H1 (cell line): Measurements from ENCODE around the gene ATP5F1C. TPM values are rescaled to one million over a fixed set of nuclear protein-coding genes. Genes with fewer than 3 reads are reported as not detected.

Source experiments
- CTCF ChIA-PET: fragments of 300-600 bp; sonication (Branson Sonifier 250); formaldehyde crosslinking; loops from one replicate; lab custom pipeline; 2021; ENCODE audit not compliant: partially characterized antibody; lab: Charles Lee
- POLR2A ChIA-PET: fragments of 300-600 bp; sonication (Branson Sonifier 250); formaldehyde crosslinking; loops from one replicate; lab custom pipeline; 2021; ENCODE audit warnings: inconsistent platforms; ENCODE audit not compliant: partially characterized antibody; lab: Charles Lee
- DNase-seq, 2 experiments: peaks; one replicate each; pipeline versions ENCODE4 v3.0.0 to v3.0.0-alpha.2; 2010 to 2022; ENCODE audit warnings: low spot score in 2 of 2, low read depth in 1 of 2, mixed read lengths in 1 of 2
- FAIRE-seq: peaks from 2 replicates; lab custom pipeline; 2011; peaks lifted over from hg19 to GRCh38; lab: Jason Lieb, UNC
- H2AFZ ChIP-seq: 2 replicates; pipeline ENCODE4 v1.8.1; 2012; ENCODE audit warnings: low read length, inconsistent platforms
- H2AK5ac ChIP-seq: 2 replicates; pipeline ENCODE4 v1.6.1; 2013; ENCODE audit warnings: low read depth, low read length
- H2BK120ac ChIP-seq: replicated peaks from 2 replicates; pipeline ENCODE3; 2013; ENCODE audit warnings: low read depth, low read length, inconsistent platforms
- H2BK12ac ChIP-seq: 2 replicates; pipeline ENCODE4 v1.6.1; 2013; ENCODE audit warnings: low read depth, low read length
- H2BK15ac ChIP-seq: 2 replicates; pipeline ENCODE4 v1.6.1; 2013; ENCODE audit warnings: low read length
- H2BK20ac ChIP-seq: 2 replicates; pipeline ENCODE4 v1.6.1; 2013; ENCODE audit warnings: low read length
- H2BK5ac ChIP-seq: 2 replicates; pipeline ENCODE4 v1.6.1; 2013; ENCODE audit warnings: low read depth, low read length
- H3K14ac ChIP-seq: 2 replicates; pipeline ENCODE4 v1.6.1; 2013; ENCODE audit warnings: inconsistent platforms; ENCODE audit not compliant: insufficient read length
- H3K18ac ChIP-seq: 2 replicates; pipeline ENCODE4 v1.6.1; 2013; ENCODE audit warnings: low read length; ENCODE audit errors: extremely low read depth
- H3K23ac ChIP-seq: 2 replicates; pipeline ENCODE4 v1.6.1; 2013; ENCODE audit warnings: inconsistent platforms; ENCODE audit not compliant: insufficient read length
- H3K23me2 ChIP-seq: 2 replicates; pipeline ENCODE4 v1.6.1; 2013; ENCODE audit warnings: low read depth, low read length
- H3K27ac ChIP-seq: 2 replicates; pipeline ENCODE4 v1.6.1; 2011; ENCODE audit warnings: low read depth, low read length, inconsistent platforms
- H3K27me3 ChIP-seq, 4 experiments: replicated peaks in 1 of 4; 1 replicate in 1 of 4; 2 replicates in 3 of 4; pipeline versions ENCODE4 v1.6.1 to v1.8.1; 2011 to 2013; ENCODE audit warnings: low read length in 3 of 4, mild to moderate bottlenecking in 3 of 4, inconsistent platforms in 2 of 4, mixed read lengths in 2 of 4, moderate library complexity in 1 of 4; ENCODE audit not compliant: control insufficient read depth in 3 of 4, insufficient read depth in 3 of 4; ENCODE audit errors: extremely low read depth in 1 of 4
- H3K36me3 ChIP-seq, 4 experiments: 2 replicates each; pipeline versions ENCODE4 v1.6.1 to v1.8.1; 2011 to 2013; ENCODE audit warnings: mild to moderate bottlenecking in 4 of 4, low read length in 3 of 4, moderate library complexity in 2 of 4, control low read depth in 1 of 4, inconsistent platforms in 1 of 4; ENCODE audit not compliant: insufficient read depth in 4 of 4, control insufficient read depth in 2 of 4
- H3K4ac ChIP-seq: replicated peaks from 2 replicates; pipeline ENCODE3; 2013; ENCODE audit warnings: low read length, low read depth, mixed read lengths, inconsistent platforms; ENCODE audit not compliant: insufficient read length
- H3K4me1 ChIP-seq, 4 experiments: replicated peaks in 1 of 4; 1 replicate in 1 of 4; 2 replicates in 3 of 4; pipeline versions ENCODE4 v1.6.1 to v1.8.1; 2011 to 2013; ENCODE audit warnings: low read length in 3 of 4, inconsistent platforms in 2 of 4, mixed read lengths in 1 of 4; ENCODE audit not compliant: insufficient read depth in 4 of 4, control insufficient read depth in 3 of 4
- H3K4me2 ChIP-seq, 2 experiments: 2 replicates each; pipeline versions ENCODE4 v1.6.1 to v1.8.1; 2011 to 2013; ENCODE audit warnings: low read depth in 2 of 2, low read length in 2 of 2, control low read depth in 1 of 2, inconsistent platforms in 1 of 2, mild to moderate bottlenecking in 1 of 2; ENCODE audit not compliant: insufficient read depth in 1 of 2
- H3K4me3 ChIP-seq, 4 experiments: fragments of 200-600, 300-600 bp in 1 of 4; sonication (generic), shearing (Covaris generic), sonication (Bioruptor Twin) in 1 of 4; 2 replicates each; pipeline versions ENCODE4 v1.5.1 to v1.8.1; 2011 to 2016; ENCODE audit warnings: low read length in 4 of 4, low read depth in 3 of 4, control low read depth in 2 of 4, inconsistent platforms in 2 of 4, mild to moderate bottlenecking in 2 of 4, mixed read lengths in 1 of 4, moderate library complexity in 1 of 4; ENCODE audit not compliant: insufficient read depth in 2 of 4; ENCODE audit errors: extremely low read depth in 1 of 4
- H3K56ac ChIP-seq: replicated peaks from 2 replicates; pipeline ENCODE3; 2013; ENCODE audit warnings: low read depth, mild to moderate bottlenecking, mixed read lengths, low read length, inconsistent platforms; ENCODE audit not compliant: insufficient read length
- H3K79me1 ChIP-seq: 2 replicates; pipeline ENCODE4 v1.6.1; 2013; ENCODE audit warnings: low read depth, low read length, control low read depth
- H3K79me2 ChIP-seq, 2 experiments: 2 replicates each; pipeline versions ENCODE4 v1.6.1 to v1.8.1; 2012 to 2013; ENCODE audit warnings: low read length in 2 of 2, mild to moderate bottlenecking in 2 of 2, inconsistent platforms in 1 of 2; ENCODE audit not compliant: insufficient read depth in 2 of 2, control insufficient read depth in 1 of 2
- H3K9ac ChIP-seq, 4 experiments: replicated peaks in 1 of 4; 1 replicate in 1 of 4; 2 replicates in 3 of 4; pipeline versions ENCODE4 v1.6.1 to v1.8.1; 2011 to 2013; ENCODE audit warnings: low read depth in 3 of 4, low read length in 3 of 4, control low read depth in 2 of 4, mild to moderate bottlenecking in 2 of 4, moderate library complexity in 2 of 4, inconsistent platforms in 1 of 4; ENCODE audit errors: extremely low read depth in 1 of 4
- H3K9me3 ChIP-seq, 2 experiments: 2 replicates each; pipeline versions ENCODE4 v1.6.1 to v1.8.1; 2012 to 2013; ENCODE audit warnings: mild to moderate bottlenecking in 2 of 2, moderate library complexity in 2 of 2, control low read depth in 1 of 2, inconsistent platforms in 1 of 2, low read depth in 1 of 2, low read length in 1 of 2, mixed read lengths in 1 of 2; ENCODE audit not compliant: insufficient read depth in 2 of 2
- H4K20me1 ChIP-seq, 2 experiments: replicated peaks in 1 of 2; 2 replicates each; pipeline versions ENCODE3 to v1.8.1; 2011 to 2013; ENCODE audit warnings: inconsistent platforms in 2 of 2, low read length in 2 of 2, mild to moderate bottlenecking in 1 of 2; ENCODE audit not compliant: insufficient read depth in 2 of 2, control insufficient read depth in 1 of 2
- H4K5ac ChIP-seq: 2 replicates; pipeline ENCODE4 v1.6.1; 2013; ENCODE audit warnings: low read length, low read depth, mixed read lengths, inconsistent platforms; ENCODE audit not compliant: insufficient read length
- H4K8ac ChIP-seq: 2 replicates; pipeline ENCODE4 v1.8.0; 2013; ENCODE audit warnings: mild to moderate bottlenecking, moderate library complexity, low read length, inconsistent platforms; ENCODE audit not compliant: insufficient read depth; ENCODE audit errors: extremely low read depth
- H4K91ac ChIP-seq: replicated peaks from 2 replicates; pipeline ENCODE3; 2013; ENCODE audit warnings: low read length, mixed read lengths, inconsistent platforms; ENCODE audit not compliant: insufficient read length
- CREB1 ChIP-seq: IDR thresholded peaks from 2 replicates; pipeline ENCODE4 v1.6.1; 2012; ENCODE audit warnings: inconsistent platforms
- FOSL1 ChIP-seq: IDR thresholded peaks from 2 replicates; pipeline ENCODE4 v1.6.1; 2011; ENCODE audit warnings: mild to moderate bottlenecking, low read depth, low read length, moderate library complexity; ENCODE audit not compliant: insufficient read depth
- GABPA ChIP-seq: IDR thresholded peaks from 2 replicates; pipeline ENCODE4 v1.6.1; 2011; ENCODE audit warnings: mild to moderate bottlenecking, low read length, moderate library complexity, borderline replicate concordance; ENCODE audit not compliant: insufficient read depth
- JUN ChIP-seq: IDR thresholded peaks from 2 replicates; pipeline ENCODE4 v1.6.1; 2011; ENCODE audit warnings: low read depth, mild to moderate bottlenecking, improper control_type of control experiment, low read length
- POLR2AphosphoS5 ChIP-seq: IDR thresholded peaks from 2 replicates; pipeline ENCODE4 v1.6.1; 2011; ENCODE audit warnings: low read depth, low read length
- SAP30 ChIP-seq: fragments of 300-600 bp; sonication (generic); IDR thresholded peaks from 2 replicates; pipeline ENCODE4 v1.7.1; 2012; ENCODE audit warnings: low read length, moderate library complexity, mild to moderate bottlenecking, inconsistent platforms; ENCODE audit not compliant: insufficient read depth, insufficient replicate concordance
- SIX5 ChIP-seq: IDR thresholded peaks from 2 replicates; pipeline ENCODE4 v1.6.1; 2011; ENCODE audit warnings: mild to moderate bottlenecking, low read depth, low read length
- TBP ChIP-seq: IDR thresholded peaks from 2 replicates; pipeline ENCODE4 v1.6.1; 2011; ENCODE audit warnings: low read depth, low read length, improper control_type of control experiment
- TCF12 ChIP-seq: IDR thresholded peaks from 2 replicates; pipeline ENCODE4 v1.6.1; 2011; ENCODE audit warnings: low read depth, mild to moderate bottlenecking, low read length
- WGBS, 2 experiments: shearing (Covaris generic) in 1 of 2; methylation state at CpG; one replicate each; pipeline versions ENCODE4 v1.1.6 to v1.1.7; 2013 to 2015; ENCODE audit warnings: low lambda C conversion rate in 2 of 2, mixed read lengths in 2 of 2, inconsistent platforms in 1 of 2, low coverage in 1 of 2, missing lambda C conversion rate in 1 of 2; ENCODE audit not compliant: insufficient replicate concordance in 2 of 2, insufficient coverage in 1 of 2, insufficient read length in 1 of 2; ENCODE audit errors: extremely low coverage in 1 of 2, missing lambda C conversion rate in 1 of 2; 5-methylcytosine and 5-hydroxymethylcytosine counted together
- polyA plus RNA-seq, 7 experiments: library from polyadenylated mRNA; depleted of rRNA in 3 of 7; stranded (reverse) in 5 of 7; unstranded in 2 of 7; fragments of >200 nt in 5 of 7; fragments of 200-250 nt in 2 of 7; gene quantifications; 1 replicate in 5 of 7; 2 replicates in 1 of 7; 4 replicates in 1 of 7; pipeline versions ENCODE4 v1.2.1 to v1.2.3, GENCODE V29; 2011 to 2013; ENCODE audit warnings: missing spikeins in 2 of 7, mixed read lengths in 2 of 7
- total RNA-seq: library from RNA; stranded (reverse); fragmentation: NEBNext Ultra II Directional; extraction: Animal tissue kit (Norgen Biotek cat#: 25700); gene quantifications from 2 replicates; pipeline ENCODE4 v1.2.1, GENCODE V29; 2021
- TF ChIP-seq, protein P1 (sequence below): IDR thresholded peaks from 2 replicates; pipeline ENCODE4 v1.6.1; 2011; ENCODE audit warnings: low read depth, mild to moderate bottlenecking, low read length; ENCODE audit not compliant: insufficient read depth
- TF ChIP-seq, protein P2 (sequence below), 3 experiments: IDR thresholded peaks; 1 replicate in 2 of 3; 2 replicates in 1 of 3; pipeline versions ENCODE4 v1.5.1 to v1.6.1; 2011; ENCODE audit warnings: low read length in 3 of 3, mild to moderate bottlenecking in 3 of 3, inconsistent platforms in 2 of 3, low read depth in 1 of 3, moderate library complexity in 1 of 3; ENCODE audit not compliant: insufficient read depth in 1 of 3; ENCODE audit errors: control extremely low read depth in 1 of 3

The ATP5F1C gene
- total and polyA plus RNA-seq, 2 of the 8 experiments (the other 6 are each of a cell fraction or from before 2014, with no cell fraction given) = 221 to 265 TPM

DNA sequence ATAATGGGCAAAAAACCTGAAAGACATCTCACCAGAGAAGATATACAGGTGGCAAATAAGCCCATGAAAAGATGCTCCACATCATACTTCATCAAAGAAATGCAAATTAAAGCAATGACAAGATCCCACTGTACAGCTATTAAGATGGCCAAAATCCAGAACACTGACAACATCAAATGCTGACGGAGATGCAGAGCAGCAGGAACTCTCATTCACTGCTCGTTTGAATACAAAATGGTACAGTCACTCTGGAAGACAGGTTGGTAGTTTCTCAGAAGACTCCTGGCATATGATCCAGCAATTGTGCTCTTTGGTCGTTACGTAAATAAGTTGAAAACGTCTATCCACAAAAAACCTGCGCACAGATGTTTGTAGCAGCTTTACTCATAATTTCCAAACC, 35.7 kb upstream of the ATP5F1C start:
- Histone ChIP-seq H3K79me2 (no peaks in the 10 kb centered on the region), H4K91ac (no peak overlapping the region), H3K9me3 (no peaks in the 10 kb centered on the region), H3K27ac (no peak overlapping the region), H3K79me1 (no peaks in the 10 kb centered on the region), H3K4me3 (no peak overlapping the region), H3K14ac (no peak overlapping the region), H3K4me1 (no peaks in the 10 kb centered on the region), H2BK12ac (no peak overlapping the region), H2BK15ac (no peak overlapping the region), H3K27me3 (no peaks in the 10 kb centered on the region), H3K23ac (no peak overlapping the region), H3K56ac (no peak overlapping the region), H3K36me3 (peaks cover 0 to 32% (median 14%) of the 10 kb centered on the region in 4 experiments; a peak in 7 of 8 replicates), H3K4me2 (no peak overlapping the region), H3K18ac (no peak overlapping the region), H3K9ac (no peak overlapping the region), H2BK20ac (no peak overlapping the region), H2AK5ac (no peak overlapping the region), H2AFZ (no peak overlapping the region), H4K5ac (no peak overlapping the region), H3K23me2 (no peaks in the 10 kb centered on the region), H2BK120ac (no peak overlapping the region), H2BK5ac (no peak overlapping the region), H4K8ac (no peak overlapping the region), H3K4ac (no peak overlapping the region), H4K20me1 (peaks cover 0 to 2% of the 10 kb centered on the region in 2 experiments)
- ChIA-PET POLR2A (interaction anchor here (1.2 kb wide), 1 partner anchor 9 kb away, joined by 3 read pairs; no protein-coding TSS in a partner anchor), CTCF (interaction anchor here (1.0 to 1.7 kb wide), 2 partner anchors 8 to 10 kb away, joined by 3 to 4 read pairs; no protein-coding TSS in a partner anchor)
- FAIRE-seq (no peak), DNase-seq (no peak)
- 90% methylated on average over 6 of the region's 6 CpGs; no CpG with 5 or more reads in 1 of the 2 experiments for WGBS, 2 experiments
- TF ChIP-seq CREB1 (no peak), SAP30 (no peak), FOSL1 (no peak), JUN (no peak), GABPA (no peak), POLR2AphosphoS5 (no peak), TCF12 (no peak), TBP (no peak), SIX5 (no peak)
- TF ChIP-seq, protein P1, sequence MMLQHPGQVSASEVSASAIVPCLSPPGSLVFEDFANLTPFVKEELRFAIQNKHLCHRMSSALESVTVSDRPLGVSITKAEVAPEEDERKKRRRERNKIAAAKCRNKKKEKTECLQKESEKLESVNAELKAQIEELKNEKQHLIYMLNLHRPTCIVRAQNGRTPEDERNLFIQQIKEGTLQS = no peak
- TF ChIP-seq, protein P2, sequence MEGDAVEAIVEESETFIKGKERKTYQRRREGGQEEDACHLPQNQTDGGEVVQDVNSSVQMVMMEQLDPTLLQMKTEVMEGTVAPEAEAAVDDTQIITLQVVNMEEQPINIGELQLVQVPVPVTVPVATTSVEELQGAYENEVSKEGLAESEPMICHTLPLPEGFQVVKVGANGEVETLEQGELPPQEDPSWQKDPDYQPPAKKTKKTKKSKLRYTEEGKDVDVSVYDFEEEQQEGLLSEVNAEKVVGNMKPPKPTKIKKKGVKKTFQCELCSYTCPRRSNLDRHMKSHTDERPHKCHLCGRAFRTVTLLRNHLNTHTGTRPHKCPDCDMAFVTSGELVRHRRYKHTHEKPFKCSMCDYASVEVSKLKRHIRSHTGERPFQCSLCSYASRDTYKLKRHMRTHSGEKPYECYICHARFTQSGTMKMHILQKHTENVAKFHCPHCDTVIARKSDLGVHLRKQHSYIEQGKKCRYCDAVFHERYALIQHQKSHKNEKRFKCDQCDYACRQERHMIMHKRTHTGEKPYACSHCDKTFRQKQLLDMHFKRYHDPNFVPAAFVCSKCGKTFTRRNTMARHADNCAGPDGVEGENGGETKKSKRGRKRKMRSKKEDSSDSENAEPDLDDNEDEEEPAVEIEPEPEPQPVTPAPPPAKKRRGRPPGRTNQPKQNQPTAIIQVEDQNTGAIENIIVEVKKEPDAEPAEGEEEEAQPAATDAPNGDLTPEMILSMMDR (IDR thresholded peaks at IDR 0.05; ENCODE audit: control extremely low read depth in 1 of 3, insufficient read depth in 1 of 3, low read depth in 1 of 3, low read length in 3 of 3) = no peak
